HepG2 (cell line): ENCODE measurements around the gene CHAF1A. TPM values are rescaled to one million over a fixed set of nuclear protein-coding genes. Genes with fewer than 3 reads are reported as not detected.
A peak's percentile ranks its signal among the peaks of the same experiment; 100 is the strongest.

Source experiments
- CCAR2 ChIP-seq: fragments of 200-400 bp; formaldehyde crosslinking; optimal IDR thresholded peaks from 2 replicates; pipeline ENCODE3; 2018; ENCODE audit warnings: low read depth, mild to moderate bottlenecking, low read length, moderate library complexity
- CENPBD1 ChIP-seq: sonication (generic); formaldehyde crosslinking; IDR thresholded peaks from 2 replicates; pipeline ENCODE4 v1.8.0; 2022; ENCODE audit warnings: missing genetic modification reagents, low read depth, mild to moderate bottlenecking, borderline replicate concordance
- CHCHD3 ChIP-seq: sonication (generic); formaldehyde crosslinking; IDR thresholded peaks from 2 replicates; pipeline ENCODE4 v1.8.0; 2022; ENCODE audit warnings: mild to moderate bottlenecking, missing genetic modification reagents, moderate library complexity
- ESRRA ChIP-seq: sonication (generic); formaldehyde crosslinking; IDR thresholded peaks from 2 replicates; pipeline ENCODE4 v1.5.1; 2020; ENCODE audit warnings: mild to moderate bottlenecking, low read depth, missing genetic modification reagents
- GPN1 ChIP-seq: sonication (generic); formaldehyde crosslinking; IDR thresholded peaks from 2 replicates; pipeline ENCODE4 v1.5.1; 2020; ENCODE audit warnings: missing genetic modification reagents, borderline replicate concordance
- HDAC1 ChIP-seq: sonication (generic); formaldehyde crosslinking; IDR thresholded peaks from 2 replicates; pipeline ENCODE4 v1.5.1; 2020; ENCODE audit warnings: mild to moderate bottlenecking, missing genetic modification reagents
- HNRNPK ChIP-seq: fragments of 200-400 bp; formaldehyde crosslinking; IDR thresholded peaks from 2 replicates; pipeline ENCODE4 v1.6.1; 2018; ENCODE audit warnings: low read length, low read depth, moderate library complexity, mild to moderate bottlenecking; ENCODE audit not compliant: poor library complexity, severe bottlenecking
- JUNB ChIP-seq: sonication (generic); formaldehyde crosslinking; IDR thresholded peaks from 2 replicates; pipeline ENCODE4 v1.8.0; 2022; ENCODE audit warnings: missing genetic modification reagents, mild to moderate bottlenecking, borderline replicate concordance
- KLF16 ChIP-seq, 2 experiments: sonication (generic) in 1 of 2; formaldehyde crosslinking in 1 of 2; IDR thresholded peaks; 2 replicates each; pipeline versions ENCODE4 v1.6.1 to v1.8.0; 2016 to 2023; ENCODE audit warnings: missing genetic modification reagents in 2 of 2, missing compliant biosample characterization in 1 of 2
- MAF1 ChIP-seq: sonication (generic); formaldehyde crosslinking; IDR thresholded peaks from 2 replicates; pipeline ENCODE4 v1.5.0; 2020; ENCODE audit warnings: missing genetic modification reagents, borderline replicate concordance
- PCBP2 ChIP-seq: fragments of 200-400 bp; formaldehyde crosslinking; optimal IDR thresholded peaks from 2 replicates; pipeline ENCODE3; 2018; ENCODE audit warnings: low read length, low read depth; ENCODE audit not compliant: poor library complexity, severe bottlenecking
- PRDM15 ChIP-seq: sonication (generic); formaldehyde crosslinking; IDR thresholded peaks from 2 replicates; pipeline ENCODE4 v1.4.0; 2020; ENCODE audit warnings: missing genetic modification reagents
- SMARCC2 ChIP-seq: fragments of 450-650 bp; IDR thresholded peaks from 2 replicates; pipeline ENCODE4 v1.6.1; 2017; ENCODE audit warnings: antibody characterized with exemption, mild to moderate bottlenecking
- SOX6 ChIP-seq, 2 experiments: fragments of 450-650 bp in 1 of 2; sonication (generic) in 1 of 2; formaldehyde crosslinking in 1 of 2; IDR thresholded peaks; 2 replicates each; pipeline versions ENCODE4 v1.4.0 to v1.6.1; 2017 to 2020; ENCODE audit warnings: antibody characterized with exemption in 1 of 2, mild to moderate bottlenecking in 1 of 2, missing genetic modification reagents in 1 of 2
- SP1 ChIP-seq, 2 experiments: fragments of 450-650 bp in 1 of 2; sonication (generic) in 1 of 2; formaldehyde crosslinking in 1 of 2; IDR thresholded peaks; 2 replicates each; pipeline versions ENCODE4 v1.4.0 to v1.6.1; 2016 to 2020; ENCODE audit warnings: missing genetic modification reagents in 1 of 2
- SP2 ChIP-seq: sonication (generic); formaldehyde crosslinking; IDR thresholded peaks from 2 replicates; pipeline ENCODE4 v1.5.1; 2020; ENCODE audit warnings: mild to moderate bottlenecking, missing genetic modification reagents
- ZEB1 ChIP-seq: IDR thresholded peaks from 2 replicates; pipeline ENCODE4 v1.6.1; 2012; ENCODE audit warnings: mild to moderate bottlenecking, low read depth, inconsistent platforms; ENCODE audit not compliant: insufficient replicate concordance
- ZFP82 ChIP-seq: sonication (generic); formaldehyde crosslinking; IDR thresholded peaks from 2 replicates; pipeline ENCODE4 v1.5.1; 2020; ENCODE audit warnings: mild to moderate bottlenecking, missing genetic modification reagents, borderline replicate concordance
- ZNF597 ChIP-seq: sonication (generic); formaldehyde crosslinking; IDR thresholded peaks from 2 replicates; pipeline ENCODE4 v1.5.0; 2020; ENCODE audit warnings: missing genetic modification reagents
- ZNF879 ChIP-seq: sonication (generic); formaldehyde crosslinking; IDR thresholded peaks from 2 replicates; pipeline ENCODE4 v1.8.1; 2023; ENCODE audit warnings: missing genetic modification reagents
- ZSCAN31 ChIP-seq: sonication (generic); formaldehyde crosslinking; IDR thresholded peaks from 2 replicates; pipeline ENCODE4 v1.5.0; 2020; ENCODE audit warnings: low read depth, mild to moderate bottlenecking, missing genetic modification reagents
- ZUFSP ChIP-seq: sonication (generic); formaldehyde crosslinking; IDR thresholded peaks from 2 replicates; pipeline ENCODE4 v1.9.0; 2021; ENCODE audit warnings: missing genetic modification reagents, mild to moderate bottlenecking, borderline replicate concordance
- polyA plus RNA-seq, 8 experiments: library from polyadenylated mRNA; depleted of rRNA in 3 of 8; stranded (reverse) in 7 of 8; unstranded in 1 of 8; fragments of >200 nt; fragmentation: Illumina TruSeq in 4 of 8; extraction: Trizol in 4 of 8; gene quantifications; 2 replicates each; pipeline versions ENCODE4 v1.2.1 to v1.2.3, GENCODE V29; 2011 to 2016; ENCODE audit warnings: low read depth in 4 of 8, missing spikeins in 1 of 8, mixed read lengths in 1 of 8; ENCODE audit not compliant: insufficient read depth in 1 of 8
- total RNA-seq, 5 experiments: library from RNA; depleted of rRNA; stranded (reverse); fragments of >200 nt; fragmentation: Illumina TruSeq; extraction: Trizol; gene quantifications; 2 replicates each; pipeline ENCODE4 v1.2.3, GENCODE V29; 2016; ENCODE audit warnings: low read depth in 1 of 5

The CHAF1A gene
- total and polyA plus RNA-seq, 2 of the 13 experiments (the other 11 are each of a cell fraction or from before 2014, with no cell fraction given) = 11.0 to 34.8 TPM

GRCh38 chr19:4471403-4472173, 69.1 kb downstream of the CHAF1A start (continued):
- TF ChIP-seq JUNB (CRISPR knock-in tag) (no peak), ZNF597 (CRISPR knock-in tag) (no peak), SMARCC2 (no peak), HDAC1 (CRISPR knock-in tag) (no peak; the same call in 1 of the 2 replicates), ZFP82 (CRISPR knock-in tag) (no peak), SP1 (IDR thresholded peaks at IDR 0.05) (peak; percentile 97), SP1 (CRISPR knock-in tag; IDR thresholded peaks at IDR 0.05) (peak; percentile 94), MAF1 (CRISPR knock-in tag) (no peak), SP2 (CRISPR knock-in tag) (peak; percentile 93), PRDM15 (CRISPR knock-in tag) (no peak), ESRRA (CRISPR knock-in tag) (no peak), ZUFSP (no peak), ZNF879 (CRISPR knock-in tag) (no peak), PCBP2 (no peak), KLF16 (CRISPR knock-in tag; IDR thresholded peaks at IDR 0.05) (no peak), ZSCAN31 (CRISPR knock-in tag) (0 out of 2 replicates have a peak, but pooled peaks have one; percentile 19), CCAR2 (no peak), SOX6 (IDR thresholded peaks at IDR 0.05) (no peak), SOX6 (CRISPR knock-in tag; IDR thresholded peaks at IDR 0.05) (no peak), CHCHD3 (no peak), GPN1 (CRISPR knock-in tag) (no peak), CENPBD1 (CRISPR knock-in tag) (no peak), ZEB1 (no peak), HNRNPK (no peak)
